Ovary (tissue), 3 donors: ENCODE data around the gene TMEM123.

Experiments used
- POLR2A ChIP-seq: fragments of 450-650 bp; IDR thresholded peaks from one replicate; pipeline ENCODE4 v1.6.1; 2017; ENCODE audit warnings: antibody characterized with exemption, mild to moderate bottlenecking, moderate library complexity
- TF ChIP-seq, protein P1 (sequence below), 3 donors: fragments of 450-650 bp in 2 of 3; fragments of 200-600 bp in 1 of 3; IDR thresholded peaks; one replicate each; pipeline versions ENCODE4 v1.5.1 to v1.8.0; 2016 to 2022; ENCODE audit warnings: antibody characterized with exemption in 3 of 3, mild to moderate bottlenecking in 1 of 3
- donor health status: DM: no; HTN: no; CAD: no.

DNA sequence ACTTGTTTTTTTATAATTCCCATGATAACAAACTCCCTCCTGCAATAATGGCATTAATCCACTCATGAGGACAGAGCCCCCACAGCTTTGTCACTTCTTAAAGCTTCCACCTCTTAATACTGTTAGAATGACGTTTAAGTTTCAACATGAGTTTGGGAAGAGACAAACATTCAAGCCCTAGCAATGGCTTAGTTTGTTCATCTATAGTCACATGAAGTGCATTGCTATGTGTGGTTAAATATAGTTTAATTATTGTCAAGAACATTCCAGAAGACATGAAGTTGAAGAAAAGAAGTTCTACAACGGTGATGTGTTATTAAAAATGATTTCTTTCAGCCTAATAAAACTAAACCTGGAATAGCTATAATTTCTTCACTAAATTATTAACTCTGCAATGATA is 47.4 kb upstream of the TMEM123 start:
- TF ChIP-seq, protein P1, sequence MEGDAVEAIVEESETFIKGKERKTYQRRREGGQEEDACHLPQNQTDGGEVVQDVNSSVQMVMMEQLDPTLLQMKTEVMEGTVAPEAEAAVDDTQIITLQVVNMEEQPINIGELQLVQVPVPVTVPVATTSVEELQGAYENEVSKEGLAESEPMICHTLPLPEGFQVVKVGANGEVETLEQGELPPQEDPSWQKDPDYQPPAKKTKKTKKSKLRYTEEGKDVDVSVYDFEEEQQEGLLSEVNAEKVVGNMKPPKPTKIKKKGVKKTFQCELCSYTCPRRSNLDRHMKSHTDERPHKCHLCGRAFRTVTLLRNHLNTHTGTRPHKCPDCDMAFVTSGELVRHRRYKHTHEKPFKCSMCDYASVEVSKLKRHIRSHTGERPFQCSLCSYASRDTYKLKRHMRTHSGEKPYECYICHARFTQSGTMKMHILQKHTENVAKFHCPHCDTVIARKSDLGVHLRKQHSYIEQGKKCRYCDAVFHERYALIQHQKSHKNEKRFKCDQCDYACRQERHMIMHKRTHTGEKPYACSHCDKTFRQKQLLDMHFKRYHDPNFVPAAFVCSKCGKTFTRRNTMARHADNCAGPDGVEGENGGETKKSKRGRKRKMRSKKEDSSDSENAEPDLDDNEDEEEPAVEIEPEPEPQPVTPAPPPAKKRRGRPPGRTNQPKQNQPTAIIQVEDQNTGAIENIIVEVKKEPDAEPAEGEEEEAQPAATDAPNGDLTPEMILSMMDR (IDR thresholded peaks at IDR 0.05), result no peak
- TF ChIP-seq POLR2A, result no peak
